DMS 273 treated with DMSO at 0.1 percent for 48 hours (cell line): ENCODE results near the gene SNX5.

Source experiments
- DNase-seq: peaks from one replicate; lab custom pipeline; 2025; lab: John Stamatoyannopoulos, UW

SNX5 gene

GRCh38 chr20:17992847-17993513 lies 24.4 kb upstream of the SNX5 start:
- no peak for DNase-seq

- DNase-seq = no peak
These were observed 23.6 kb upstream of the SNX5 start for GRCh38 chr20:17992224-17992637.

GRCh38 chr20:17990278-17990972 lies 21.8 kb upstream of the SNX5 start:
- DNase-seq = no peak

GRCh38 chr20:17987988-17988387 lies 19.4 kb upstream of the SNX5 start:
- no peak for DNase-seq

- DNase-seq = no peak
These were observed 16.9 kb upstream of the SNX5 start for GRCh38 chr20:17985388-17986018.

GRCh38 chr20:17976305-17976704 lies 7.7 kb upstream of the SNX5 start:
- DNase-seq = no peak

- no peak for DNase-seq
These were observed 3.5 kb upstream of the SNX5 start for GRCh38 chr20:17972121-17972520.

- DNase-seq = no peak
These were observed 2.9 kb upstream of the SNX5 start for GRCh38 chr20:17971300-17972013.

GRCh38 chr20:17969884-17970409 lies 1.4 kb upstream of the SNX5 start:
- DNase-seq = no peak

GRCh38 chr20:17969278-17969883 lies 787 bp upstream of the SNX5 start:
- no peak for DNase-seq

GRCh38 chr20:17967521-17968365 lies 851 bp downstream of the SNX5 start:
- DNase-seq = no peak

GRCh38 chr20:17966432-17967310 lies 1.9 kb downstream of the SNX5 start:
- DNase-seq = no peak

- no peak for DNase-seq
These were observed 3.4 kb downstream of the SNX5 start for GRCh38 chr20:17965042-17965697.

- DNase-seq = no peak
These were observed 4.0 kb downstream of the SNX5 start for GRCh38 chr20:17964632-17965031.

- DNase-seq = no peak
These were observed 4.5 kb downstream of the SNX5 start for GRCh38 chr20:17964073-17964472.

- no peak for DNase-seq
These were observed 5.3 kb downstream of the SNX5 start for GRCh38 chr20:17963114-17963897.

- DNase-seq = no peak
These were observed 7.0 kb downstream of the SNX5 start for GRCh38 chr20:17961587-17961940.

- no peak for DNase-seq
These were observed 7.5 kb downstream of the SNX5 start for GRCh38 chr20:17960927-17961586.
